ENCODE data around the gene CLTCL1. TPM values are rescaled to one million over a fixed set of nuclear protein-coding genes. Genes with fewer than 3 reads are reported as not detected.

Gene CLTCL1
- total RNA-seq, 1 donor from 2014 or later, result 4.3 TPM

DNA sequence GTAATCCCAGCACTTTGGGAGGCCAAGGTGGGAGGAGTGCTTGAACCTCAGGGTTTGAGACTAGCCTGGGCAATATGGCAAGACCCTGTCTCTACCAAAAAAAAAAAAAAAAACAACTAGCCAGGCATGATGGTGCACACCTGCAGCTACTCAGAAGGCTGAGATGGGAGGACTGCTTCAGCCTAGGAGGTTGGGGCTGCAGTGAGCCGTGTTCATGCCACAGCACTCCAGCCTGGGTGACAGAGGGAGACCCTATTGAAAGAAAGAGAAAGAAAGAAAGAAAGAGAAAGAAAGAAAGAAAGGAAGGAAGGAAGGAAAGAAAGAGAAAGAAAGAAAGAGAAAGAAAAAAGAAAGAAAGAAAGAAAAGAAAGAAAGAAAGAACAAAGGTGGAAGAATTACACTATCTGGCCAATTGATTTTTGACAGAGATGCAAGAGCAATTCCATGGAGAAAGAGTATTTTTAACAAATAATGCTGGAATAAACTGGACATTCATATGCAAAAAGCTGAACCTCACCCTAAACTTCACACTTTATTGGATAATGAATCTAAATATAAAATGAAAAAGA is 79.1 kb downstream of the CLTCL1 start:
- TF ChIP-seq, protein P1, sequence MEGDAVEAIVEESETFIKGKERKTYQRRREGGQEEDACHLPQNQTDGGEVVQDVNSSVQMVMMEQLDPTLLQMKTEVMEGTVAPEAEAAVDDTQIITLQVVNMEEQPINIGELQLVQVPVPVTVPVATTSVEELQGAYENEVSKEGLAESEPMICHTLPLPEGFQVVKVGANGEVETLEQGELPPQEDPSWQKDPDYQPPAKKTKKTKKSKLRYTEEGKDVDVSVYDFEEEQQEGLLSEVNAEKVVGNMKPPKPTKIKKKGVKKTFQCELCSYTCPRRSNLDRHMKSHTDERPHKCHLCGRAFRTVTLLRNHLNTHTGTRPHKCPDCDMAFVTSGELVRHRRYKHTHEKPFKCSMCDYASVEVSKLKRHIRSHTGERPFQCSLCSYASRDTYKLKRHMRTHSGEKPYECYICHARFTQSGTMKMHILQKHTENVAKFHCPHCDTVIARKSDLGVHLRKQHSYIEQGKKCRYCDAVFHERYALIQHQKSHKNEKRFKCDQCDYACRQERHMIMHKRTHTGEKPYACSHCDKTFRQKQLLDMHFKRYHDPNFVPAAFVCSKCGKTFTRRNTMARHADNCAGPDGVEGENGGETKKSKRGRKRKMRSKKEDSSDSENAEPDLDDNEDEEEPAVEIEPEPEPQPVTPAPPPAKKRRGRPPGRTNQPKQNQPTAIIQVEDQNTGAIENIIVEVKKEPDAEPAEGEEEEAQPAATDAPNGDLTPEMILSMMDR (conservative IDR thresholded peaks at IDR 0.05; ENCODE audit: low read depth, low read length), result no peak
- no peak for DNase-seq (ENCODE audit: low read depth)
- no peak overlapping the region for H3K4me3 ChIP-seq (ENCODE audit: low read depth, low read length)

DNA sequence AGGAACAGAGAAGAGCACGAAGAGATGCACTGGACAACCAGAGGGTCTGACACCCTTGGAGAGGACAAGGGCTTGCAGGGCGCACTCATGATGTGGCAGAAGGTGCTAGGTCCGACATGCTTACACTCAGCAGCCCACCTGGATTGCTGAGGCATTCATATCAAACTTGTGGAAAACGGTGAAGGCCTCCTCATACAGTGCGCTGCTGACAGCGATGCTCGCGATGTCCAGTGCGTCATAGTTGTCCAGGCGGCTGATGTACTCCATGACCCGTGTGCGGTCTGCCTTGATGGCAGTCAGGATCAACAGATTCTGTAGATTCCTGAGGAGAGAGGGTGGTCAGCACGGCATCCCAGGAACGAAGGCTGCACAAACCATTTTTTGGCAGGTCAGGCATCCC is 81.3 kb downstream of the CLTCL1 start:
- TF ChIP-seq, protein P1 (conservative IDR thresholded peaks at IDR 0.05; ENCODE audit: low read depth, low read length), result no peak
- DNase-seq (ENCODE audit: low read depth), result no peak
- no peak overlapping the region for H3K4me3 ChIP-seq (ENCODE audit: low read depth, low read length)

DNA sequence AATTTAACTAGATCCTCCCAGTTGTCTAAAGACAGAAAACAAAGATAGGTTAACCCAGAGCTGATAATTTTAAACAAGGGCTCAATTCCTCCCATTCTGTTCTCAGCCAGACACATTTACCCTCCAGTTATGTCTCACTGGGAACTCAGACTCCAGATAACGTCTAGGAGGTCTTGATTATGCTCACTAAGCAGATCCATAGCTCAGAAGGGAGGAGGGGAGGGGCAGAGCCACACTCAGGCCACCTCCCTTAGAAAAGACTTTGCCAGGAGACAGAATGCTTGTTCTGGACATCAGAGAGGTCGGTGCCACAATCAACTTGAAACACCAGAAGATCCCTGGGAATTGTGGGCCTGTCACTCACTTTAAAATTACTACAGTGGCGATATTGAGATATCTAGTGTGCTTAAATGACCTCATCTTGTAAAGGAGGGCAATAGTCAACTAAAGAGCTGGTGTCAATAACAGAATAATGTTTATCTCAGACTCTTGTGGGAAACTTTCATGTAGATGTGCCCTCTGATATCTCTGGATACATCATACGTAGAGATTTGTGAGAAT is 83.2 kb downstream of the CLTCL1 start:
- TF ChIP-seq, protein P1 (conservative IDR thresholded peaks at IDR 0.05; ENCODE audit: low read depth, low read length), result no peak
- DNase-seq (ENCODE audit: low read depth), result no peak
- H3K4me3 ChIP-seq (ENCODE audit: low read depth, low read length), result no peak overlapping the region

DNA sequence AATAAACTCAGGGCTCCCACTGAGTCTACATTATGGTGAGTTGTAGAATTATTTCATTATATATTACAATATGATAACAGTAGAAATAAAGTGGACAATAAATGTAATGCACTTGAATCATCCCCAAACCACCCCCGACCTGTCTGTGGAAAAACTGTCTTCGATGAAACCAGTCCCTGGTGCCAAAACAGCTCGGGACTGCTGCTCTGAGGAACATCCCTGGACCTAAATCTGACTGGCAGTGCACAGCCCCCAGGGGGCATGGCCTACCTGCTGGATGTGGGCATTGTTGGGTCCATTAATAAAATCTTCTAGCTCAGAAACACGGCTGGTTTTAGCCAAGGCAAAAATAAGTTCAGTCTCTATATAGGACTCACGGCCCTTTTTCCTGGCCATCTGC is 83.6 kb downstream of the CLTCL1 start:
- no peak for DNase-seq (ENCODE audit: low read depth)
- TF ChIP-seq, protein P1 (conservative IDR thresholded peaks at IDR 0.05; ENCODE audit: low read depth, low read length), result no peak
- no peak overlapping the region for H3K4me3 ChIP-seq (ENCODE audit: low read depth, low read length)

DNA sequence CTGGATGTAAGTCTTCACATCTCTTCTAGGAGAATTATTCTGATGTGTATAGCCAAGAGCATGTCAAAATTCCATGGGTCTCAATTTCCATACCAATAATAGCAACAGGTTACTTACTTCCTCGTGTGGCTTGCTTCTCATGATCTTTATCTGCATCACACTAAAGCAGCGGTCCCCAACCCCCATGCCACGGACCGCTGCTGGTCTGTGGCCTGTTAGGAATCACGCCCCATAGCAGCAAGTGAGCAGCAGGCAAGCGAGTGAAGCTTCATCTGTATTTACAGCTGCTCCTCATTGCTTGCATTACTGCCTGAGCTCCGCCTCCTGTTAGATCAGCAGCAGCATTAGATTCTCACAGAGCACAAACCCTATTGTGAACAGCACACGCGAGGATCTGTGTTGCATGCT is 84.1 kb downstream of the CLTCL1 start:
- TF ChIP-seq, protein P1 (conservative IDR thresholded peaks at IDR 0.05; ENCODE audit: low read depth, low read length), result no peak
- H3K4me3 ChIP-seq (ENCODE audit: low read depth, low read length), result no peak overlapping the region
- no peak for DNase-seq (ENCODE audit: low read depth)

DNA sequence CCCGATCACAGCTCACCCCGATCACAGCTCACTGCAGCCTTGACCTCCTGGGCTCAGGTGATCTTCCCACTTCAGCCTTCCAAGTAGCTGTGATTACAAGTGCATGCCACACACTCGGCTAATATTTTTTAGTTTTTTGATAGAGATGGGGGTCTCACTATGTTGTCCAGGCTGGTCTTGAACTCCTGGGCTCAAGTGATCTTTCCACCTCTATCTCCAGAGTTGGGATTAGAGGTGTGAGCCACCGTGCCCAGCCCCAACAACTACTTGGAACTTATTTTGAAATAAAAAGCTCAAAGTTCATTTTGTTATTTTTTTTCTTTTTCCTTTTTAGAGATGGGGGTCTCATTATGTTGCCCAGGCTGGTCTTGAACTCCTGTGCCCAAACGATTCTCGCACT is 85.2 kb downstream of the CLTCL1 start:
- H3K4me3 ChIP-seq (ENCODE audit: low read depth, low read length), result no peak overlapping the region
- DNase-seq (ENCODE audit: low read depth), result no peak
- TF ChIP-seq, protein P1 (conservative IDR thresholded peaks at IDR 0.05; ENCODE audit: low read depth, low read length), result no peak

DNA sequence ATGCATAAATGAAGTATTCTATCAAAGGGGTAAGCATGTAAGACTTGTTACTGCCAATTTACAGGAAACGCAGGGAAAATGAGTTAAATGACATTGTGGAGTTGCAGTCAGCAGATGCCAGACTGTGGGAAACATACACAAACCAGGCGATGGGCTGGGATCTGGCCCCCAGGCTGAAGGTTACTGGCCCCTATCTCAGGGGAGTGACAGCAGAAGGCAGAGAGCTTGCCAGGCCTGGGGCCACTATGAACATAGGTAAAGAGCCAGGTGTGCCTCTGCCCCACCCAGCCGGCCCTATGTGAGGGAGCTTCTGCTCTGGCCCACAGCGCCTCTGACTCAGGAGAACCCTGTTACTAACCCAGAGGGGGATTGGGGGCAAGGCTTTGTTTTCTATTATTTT is 86.9 kb downstream of the CLTCL1 start:
- DNase-seq (ENCODE audit: low read depth), result no peak
- TF ChIP-seq, protein P1 (conservative IDR thresholded peaks at IDR 0.05; ENCODE audit: low read depth, low read length), result no peak
- H3K4me3 ChIP-seq (ENCODE audit: low read depth, low read length), result no peak overlapping the region
